Prostate gland (tissue), 2 donors: ENCODE data around the gene GOLGA6L26.
"Not testable (repeated sequence)": the region's sequence is repeated elsewhere in the genome, so short reads cannot be mapped to it uniquely, and the experiment has no call there.

Experiments
- POLR2A ChIP-seq: fragments of 450-650 bp; IDR thresholded peaks from one replicate; pipeline ENCODE4 v1.6.1; 2016; ENCODE audit warnings: antibody characterized with exemption, mild to moderate bottlenecking
- POLR2AphosphoS5 ChIP-seq: sonication (generic); formaldehyde crosslinking; IDR thresholded peaks from one replicate; pipeline ENCODE4 v1.6.1; 2017; ENCODE audit warnings: antibody characterized with exemption
- TF ChIP-seq, protein P1 (sequence below), 4 experiments: fragments of 200-600 bp in 2 of 4; fragments of 450-650 bp in 2 of 4; sonication (generic) in 2 of 4; IDR thresholded peaks; 1 replicate in 3 of 4; 2 replicates in 1 of 4; pipeline ENCODE4 v1.5.1; 2016 to 2019; ENCODE audit warnings: antibody characterized with exemption in 4 of 4, mild to moderate bottlenecking in 2 of 4, moderate library complexity in 2 of 4

- TF ChIP-seq, protein P1, sequence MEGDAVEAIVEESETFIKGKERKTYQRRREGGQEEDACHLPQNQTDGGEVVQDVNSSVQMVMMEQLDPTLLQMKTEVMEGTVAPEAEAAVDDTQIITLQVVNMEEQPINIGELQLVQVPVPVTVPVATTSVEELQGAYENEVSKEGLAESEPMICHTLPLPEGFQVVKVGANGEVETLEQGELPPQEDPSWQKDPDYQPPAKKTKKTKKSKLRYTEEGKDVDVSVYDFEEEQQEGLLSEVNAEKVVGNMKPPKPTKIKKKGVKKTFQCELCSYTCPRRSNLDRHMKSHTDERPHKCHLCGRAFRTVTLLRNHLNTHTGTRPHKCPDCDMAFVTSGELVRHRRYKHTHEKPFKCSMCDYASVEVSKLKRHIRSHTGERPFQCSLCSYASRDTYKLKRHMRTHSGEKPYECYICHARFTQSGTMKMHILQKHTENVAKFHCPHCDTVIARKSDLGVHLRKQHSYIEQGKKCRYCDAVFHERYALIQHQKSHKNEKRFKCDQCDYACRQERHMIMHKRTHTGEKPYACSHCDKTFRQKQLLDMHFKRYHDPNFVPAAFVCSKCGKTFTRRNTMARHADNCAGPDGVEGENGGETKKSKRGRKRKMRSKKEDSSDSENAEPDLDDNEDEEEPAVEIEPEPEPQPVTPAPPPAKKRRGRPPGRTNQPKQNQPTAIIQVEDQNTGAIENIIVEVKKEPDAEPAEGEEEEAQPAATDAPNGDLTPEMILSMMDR (IDR thresholded peaks at IDR 0.05): not testable (repeated sequence)
- TF ChIP-seq POLR2A, POLR2AphosphoS5: not testable (repeated sequence)
These were observed 22.8 kb downstream of the GOLGA6L26 start for GRCh38 chr15:23311233-23311632.
